Measurements from ENCODE around the gene FAM168A.

Gene FAM168A

DNA sequence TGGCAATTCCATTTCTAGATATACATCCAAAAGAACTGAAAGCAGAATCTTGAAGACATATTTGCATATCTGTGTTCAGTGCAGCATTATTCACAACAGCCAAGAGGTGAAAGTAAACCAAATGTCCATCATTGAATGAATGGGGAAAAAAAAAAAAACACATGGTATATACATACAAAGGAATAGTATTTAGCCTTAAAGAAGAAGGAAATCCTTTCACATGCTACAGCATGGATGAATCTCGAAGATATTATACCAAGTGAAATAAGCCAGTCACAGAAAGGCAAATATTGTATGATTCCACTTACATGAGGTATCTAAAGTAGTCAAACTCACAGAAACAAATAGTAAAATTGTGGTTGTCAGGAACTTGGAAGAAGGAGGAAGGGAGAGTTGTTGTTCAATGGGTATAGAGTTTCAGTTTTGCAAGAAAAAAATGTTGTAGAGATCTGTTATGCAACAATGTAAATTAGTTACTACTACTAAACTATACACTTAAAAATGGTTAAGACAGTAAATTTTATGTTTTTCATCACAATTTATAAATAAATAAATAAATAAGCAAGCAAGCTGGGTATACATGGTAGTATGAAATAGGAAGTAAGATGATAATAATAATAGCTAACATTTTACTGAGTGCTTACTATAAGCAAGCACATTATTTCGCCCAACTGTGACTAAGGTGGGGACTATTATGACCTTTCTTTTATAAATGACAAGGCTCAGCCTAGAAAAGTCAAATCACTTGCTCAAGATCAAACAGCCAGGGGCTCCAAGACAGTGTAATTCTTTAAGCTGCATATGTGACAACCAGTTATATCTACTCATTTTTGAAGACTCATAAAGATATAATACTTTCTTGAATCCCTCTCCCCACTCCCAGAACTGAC lies 50.0 kb downstream of the FAM168A start:
- no peak for TF ChIP-seq CTCF (IDR thresholded peaks at IDR 0.05; ENCODE audit: low read depth, low read length, missing control alignments)

GRCh38 chr11:73542175-73542574 lies 55.7 kb downstream of the FAM168A start:
- TF ChIP-seq CTCF (IDR thresholded peaks at IDR 0.05; ENCODE audit: low read depth, low read length, missing control alignments), result no peak
- no peak for DNase-seq (ENCODE audit: low read depth)
- H3K4me3 ChIP-seq (ENCODE audit: low read depth, low read length), result no peak overlapping the region

More for the DNA sequence above, 50.0 kb downstream of the FAM168A start:
- H3K4me3 ChIP-seq (ENCODE audit: low read depth, low read length), result no peak overlapping the region
- no peak for DNase-seq (ENCODE audit: low read depth)

- no peak for TF ChIP-seq CTCF (IDR thresholded peaks at IDR 0.05; ENCODE audit: low read depth, low read length, missing control alignments)
- no peak overlapping the region for H3K4me3 ChIP-seq (ENCODE audit: low read depth, low read length)
- no peak for DNase-seq (ENCODE audit: low read depth)
Observed at GRCh38 chr11:73539506-73540084, 58.3 kb downstream of the FAM168A start.

- H3K4me3 ChIP-seq (ENCODE audit: low read depth, low read length), result no peak overlapping the region; the same call in 1 of the 2 replicates
- DNase-seq (ENCODE audit: low read depth), result peak; percentile 26
- TF ChIP-seq CTCF (IDR thresholded peaks at IDR 0.05; ENCODE audit: low read depth, low read length, missing control alignments), result no peak
Observed at GRCh38 chr11:73538381-73538872, 59.5 kb downstream of the FAM168A start.

- DNase-seq (ENCODE audit: low read depth), result no peak
- no peak overlapping the region for H3K4me3 ChIP-seq (ENCODE audit: low read depth, low read length)
- TF ChIP-seq CTCF (IDR thresholded peaks at IDR 0.05; ENCODE audit: low read depth, low read length, missing control alignments), result no peak
Observed at GRCh38 chr11:73537969-73538368, 59.9 kb downstream of the FAM168A start.

GRCh38 chr11:73536961-73537360 lies 61.0 kb downstream of the FAM168A start:
- no peak for DNase-seq (ENCODE audit: low read depth)
- no peak overlapping the region for H3K4me3 ChIP-seq (ENCODE audit: low read depth, low read length)
- TF ChIP-seq CTCF (IDR thresholded peaks at IDR 0.05; ENCODE audit: low read depth, low read length, missing control alignments), result no peak

Data from GM12864 (cell line).